Body of pancreas (tissue), 4 donors: ENCODE measurements around the gene DEFB125. TPM values are rescaled to one million over a fixed set of nuclear protein-coding genes. Genes with fewer than 3 reads are reported as not detected.

ENCODE experiments used
- ATAC-seq: fragments of 150-250 bp; one replicate; pipeline ENCODE4 v1.9.1; 2016
- DNase-seq, 4 donors: peaks; one replicate each; pipeline ENCODE4 v3.0.0-alpha.2; 2019
- H3K27ac ChIP-seq, 4 donors: fragments of 200-600 bp; sonication (generic); 1 replicate in 3 of 4; 2 replicates in 1 of 4; pipeline versions ENCODE4 v1.5.1 to v1.6.1; 2016 to 2019; ENCODE audit warnings: mild to moderate bottlenecking in 1 of 4, mixed read lengths in 1 of 4, moderate library complexity in 1 of 4
- H3K27me3 ChIP-seq, 2 donors: fragments of 200-600 bp; sonication (generic); one replicate each; pipeline ENCODE4 v1.6.0; 2016; ENCODE audit warnings: mild to moderate bottlenecking in 1 of 2
- H3K36me3 ChIP-seq, 2 donors: fragments of 200-600 bp; sonication (generic); replicated peaks in 1 of 2; 2 replicates each; pipeline ENCODE4 v1.5.1; 2016; ENCODE audit warnings: low read depth in 2 of 2; ENCODE audit not compliant: insufficient read depth in 1 of 2
- H3K4me1 ChIP-seq: fragments of 200-600 bp; sonication (generic); one replicate; pipeline ENCODE4 v1.6.0; 2016
- H3K4me3 ChIP-seq, 2 donors: fragments of 200-600 bp; sonication (generic); 1 replicate in 1 of 2; 2 replicates in 1 of 2; pipeline ENCODE4 v1.5.1; 2016 to 2019
- H3K9me3 ChIP-seq, 3 donors: fragments of 200-600 bp; sonication (generic); 1 replicate in 2 of 3; 2 replicates in 1 of 3; pipeline ENCODE4 v1.5.1; 2016
- POLR2A ChIP-seq, 3 donors: fragments of 450-650 bp; IDR thresholded peaks; one replicate each; pipeline ENCODE4 v1.6.1; 2016; ENCODE audit warnings: antibody characterized with exemption in 3 of 3, mild to moderate bottlenecking in 2 of 3
- WGBS, 2 donors: methylation state at CpG; one replicate each; pipeline ENCODE4 v1.1.5; 2017; 5-methylcytosine and 5-hydroxymethylcytosine counted together
- intact Hi-C: fragments of 100-400 bp; cut with DNase I; formaldehyde crosslinking; loops from one replicate; pipeline ENCODE4 v1.15.1; 2023
- total RNA-seq, 2 donors: library from RNA; depleted of rRNA; stranded (reverse); fragments of >200 nt; gene quantifications; one replicate each; pipeline ENCODE4 v1.1.0, GENCODE V29; 2016
- TF ChIP-seq, protein P1 (sequence below), 7 experiments: fragments of 450-650 bp in 4 of 7; fragments of 200-600 bp in 3 of 7; sonication (generic) in 3 of 7; IDR thresholded peaks; one replicate each; pipeline ENCODE4 v1.5.1; 2016 to 2019; ENCODE audit warnings: antibody characterized with exemption in 7 of 7

DEFB125 gene, protein sequence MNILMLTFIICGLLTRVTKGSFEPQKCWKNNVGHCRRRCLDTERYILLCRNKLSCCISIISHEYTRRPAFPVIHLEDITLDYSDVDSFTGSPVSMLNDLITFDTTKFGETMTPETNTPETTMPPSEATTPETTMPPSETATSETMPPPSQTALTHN
- total RNA-seq = not detected

DNA sequence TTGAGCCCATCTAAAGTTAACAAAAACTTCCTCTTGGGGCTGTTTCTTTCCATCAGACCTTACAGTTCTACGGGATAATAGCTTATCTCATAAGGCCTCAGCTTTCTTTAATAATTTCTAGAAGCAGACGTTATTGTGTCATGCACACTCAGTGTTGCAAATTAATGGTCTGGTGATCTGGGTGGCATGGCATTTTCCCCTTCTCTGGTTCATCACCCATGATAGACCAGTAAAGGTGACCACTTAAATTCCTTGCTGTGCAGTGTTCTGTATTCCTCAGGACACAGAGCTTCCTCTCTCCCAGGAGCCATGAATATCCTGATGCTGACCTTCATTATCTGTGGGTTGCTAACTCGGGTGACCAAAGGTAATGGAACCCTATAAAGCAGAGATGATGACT, at the start of gene DEFB125:
DEFB125 (plus strand) TSS at position 272 of the 400 bp plus-strand sequence; CDS start at position 310, 38 bp downstream.
- TF ChIP-seq POLR2A (IDR thresholded peaks at IDR 0.05) = no peak
- TF ChIP-seq, protein P1, sequence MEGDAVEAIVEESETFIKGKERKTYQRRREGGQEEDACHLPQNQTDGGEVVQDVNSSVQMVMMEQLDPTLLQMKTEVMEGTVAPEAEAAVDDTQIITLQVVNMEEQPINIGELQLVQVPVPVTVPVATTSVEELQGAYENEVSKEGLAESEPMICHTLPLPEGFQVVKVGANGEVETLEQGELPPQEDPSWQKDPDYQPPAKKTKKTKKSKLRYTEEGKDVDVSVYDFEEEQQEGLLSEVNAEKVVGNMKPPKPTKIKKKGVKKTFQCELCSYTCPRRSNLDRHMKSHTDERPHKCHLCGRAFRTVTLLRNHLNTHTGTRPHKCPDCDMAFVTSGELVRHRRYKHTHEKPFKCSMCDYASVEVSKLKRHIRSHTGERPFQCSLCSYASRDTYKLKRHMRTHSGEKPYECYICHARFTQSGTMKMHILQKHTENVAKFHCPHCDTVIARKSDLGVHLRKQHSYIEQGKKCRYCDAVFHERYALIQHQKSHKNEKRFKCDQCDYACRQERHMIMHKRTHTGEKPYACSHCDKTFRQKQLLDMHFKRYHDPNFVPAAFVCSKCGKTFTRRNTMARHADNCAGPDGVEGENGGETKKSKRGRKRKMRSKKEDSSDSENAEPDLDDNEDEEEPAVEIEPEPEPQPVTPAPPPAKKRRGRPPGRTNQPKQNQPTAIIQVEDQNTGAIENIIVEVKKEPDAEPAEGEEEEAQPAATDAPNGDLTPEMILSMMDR (IDR thresholded peaks at IDR 0.05) = no peak
- intact Hi-C loops = no loop called here
- no peaks in the 10 kb centered on the region for H3K4me1 ChIP-seq
- H3K9me3 ChIP-seq = no peaks in the 10 kb centered on the region
- DNase-seq (no peak), ATAC-seq (no peak)
- no peaks in the 10 kb centered on the region for H3K36me3 ChIP-seq
- no peak within 1 kb of the TSS for H3K27ac ChIP-seq
- H3K4me3 ChIP-seq = no peak within 1 kb of the TSS
- WGBS, 2 donors = 38 to 52% methylated on average over 3 of the region's 3 CpGs
- no peaks in the 10 kb centered on the region for H3K27me3 ChIP-seq

DNA sequence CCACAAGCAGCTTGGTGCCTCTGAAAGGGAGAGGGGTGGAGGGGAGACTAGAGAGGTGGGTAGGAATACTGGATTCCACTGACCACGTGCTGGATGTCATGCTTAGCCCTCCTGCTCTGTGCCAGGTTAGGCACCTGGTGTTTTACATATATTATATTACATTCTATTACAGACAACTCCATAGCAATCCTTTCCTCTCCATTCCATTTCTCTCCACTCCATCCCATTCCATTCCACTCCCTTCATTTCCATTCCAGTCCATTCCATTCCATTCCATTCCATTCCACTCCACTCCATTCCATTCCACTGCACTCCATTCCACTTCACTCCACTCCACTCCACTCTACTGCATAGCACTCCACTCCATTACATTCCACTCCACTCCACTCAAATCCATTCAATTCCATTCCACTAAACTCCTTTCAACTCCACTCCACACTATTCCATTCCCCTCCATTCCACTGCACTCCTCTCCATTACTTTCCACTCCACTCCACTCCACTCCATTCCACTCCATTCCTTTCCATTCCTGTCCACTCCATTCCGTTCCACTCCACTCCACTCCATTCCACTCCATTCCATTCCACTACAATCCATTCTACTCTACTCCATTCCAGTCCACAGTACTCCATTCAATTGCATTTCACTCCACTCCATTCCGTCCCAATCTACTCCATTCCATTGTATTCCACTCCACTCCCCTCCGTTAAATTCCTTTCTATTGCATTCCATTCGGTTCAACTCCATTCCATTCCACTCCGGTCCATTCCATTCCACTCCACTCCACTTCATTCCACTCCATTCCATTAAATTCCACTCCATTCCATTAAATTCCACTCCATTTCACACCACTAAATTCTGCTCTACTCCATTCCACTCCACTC, 27.2 kb upstream of the DEFB125 start:
- no peak for ATAC-seq
- peaks cover 0 to 7% (median 0%) of the 10 kb centered on the region in 3 donors for H3K9me3 ChIP-seq
- no peak overlapping the region for H3K27ac ChIP-seq
- TF ChIP-seq, protein P1 (IDR thresholded peaks at IDR 0.05) = no peak
- TF ChIP-seq POLR2A (IDR thresholded peaks at IDR 0.05) = no peak
- no peak for DNase-seq
- 43 to 55% methylated on average over 6 of the region's 6 CpGs for WGBS, 2 donors
- H3K4me3 ChIP-seq = no peak overlapping the region
- no peaks in the 10 kb centered on the region for H3K36me3 ChIP-seq
- intact Hi-C loops = no loop called here
- H3K4me1 ChIP-seq = no peaks in the 10 kb centered on the region
- H3K27me3 ChIP-seq = no peaks in the 10 kb centered on the region

DNA sequence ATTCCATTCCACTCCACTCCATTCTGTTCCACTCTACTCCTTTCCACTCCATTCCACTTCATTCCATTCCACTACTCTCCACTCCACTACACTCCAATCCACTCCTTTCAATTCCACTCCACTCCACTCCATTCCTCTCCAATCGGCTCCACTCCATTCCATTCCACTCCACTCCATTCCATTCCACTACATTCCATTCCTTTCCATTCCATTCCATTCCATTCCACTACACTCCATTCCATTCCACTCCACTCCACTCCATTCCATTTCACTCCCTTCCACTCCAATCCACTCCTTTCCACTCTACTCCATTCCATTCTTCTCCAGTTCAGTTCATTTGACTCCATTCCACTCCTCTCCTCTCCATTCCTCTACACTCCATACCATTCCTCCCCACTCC, 26.2 kb upstream of the DEFB125 start:
- TF ChIP-seq, protein P1 (IDR thresholded peaks at IDR 0.05) = no peak
- TF ChIP-seq POLR2A (IDR thresholded peaks at IDR 0.05) = no peak
- no peaks in the 10 kb centered on the region for H3K27me3 ChIP-seq
- H3K36me3 ChIP-seq = no peaks in the 10 kb centered on the region
- no peaks in the 10 kb centered on the region for H3K4me1 ChIP-seq
- H3K9me3 ChIP-seq = peaks cover 0 to 7% (median 0%) of the 10 kb centered on the region in 3 donors
- DNase-seq = no peak
- intact Hi-C loops = no loop called here
- no peak for ATAC-seq
- WGBS, 2 donors = 84 to 85% methylated on average over 1 of the region's 1 CpG
- H3K4me3 ChIP-seq = no peak overlapping the region
- H3K27ac ChIP-seq = no peak overlapping the region

GRCh38 chr20:61757-62156, 25.7 kb upstream of the DEFB125 start:
- TF ChIP-seq POLR2A (IDR thresholded peaks at IDR 0.05) = no peak
- TF ChIP-seq, protein P1 (IDR thresholded peaks at IDR 0.05) = no peak
- H3K9me3 ChIP-seq = peaks cover 0 to 7% (median 0%) of the 10 kb centered on the region in 3 donors
- ATAC-seq (no peak), DNase-seq (no peak)
- no peaks in the 10 kb centered on the region for H3K36me3 ChIP-seq
- H3K4me1 ChIP-seq = no peaks in the 10 kb centered on the region
- WGBS, 2 donors = 52 to 69% methylated on average over 5 of the region's 5 CpGs
- no peak overlapping the region for H3K27ac ChIP-seq
- H3K4me3 ChIP-seq = no peak overlapping the region
- no peaks in the 10 kb centered on the region for H3K27me3 ChIP-seq
- intact Hi-C loops = no loop called here
